RWPE1 (cell line): Measurements from ENCODE around the gene THBS2.
A peak's percentile ranks its signal among the peaks of the same experiment; 100 is the strongest.

ENCODE experiments used
- CTCF ChIA-PET: fragments of 350-600 bp; sonication (Branson Sonifier 250); formaldehyde crosslinking; extraction: SDS; loops from one replicate; lab custom pipeline; 2021; lab: Yijun Ruan, JAX
- POLR2A ChIA-PET: fragments of 400-600 bp; formaldehyde crosslinking; extraction: SDS; loops from one replicate; lab custom pipeline; 2020; ENCODE audit warnings: antibody characterized with exemption; ENCODE audit not compliant: low non-redundant PET; lab: Yijun Ruan, JAX
- DNase-seq: peaks from one replicate; pipeline ENCODE4 v3.0.0; 2012; ENCODE audit warnings: low spot score
- H3K27ac ChIP-seq: fragments of 450-650 bp; 2 replicates; pipeline ENCODE4 v1.5.1; 2017
- TF ChIP-seq, protein P1 (sequence below): fragments of 450-650 bp; conservative IDR thresholded peaks from 2 replicates; pipeline ENCODE4 v1.5.1; 2017; ENCODE audit warnings: low read depth, mild to moderate bottlenecking

The THBS2 gene

DNA sequence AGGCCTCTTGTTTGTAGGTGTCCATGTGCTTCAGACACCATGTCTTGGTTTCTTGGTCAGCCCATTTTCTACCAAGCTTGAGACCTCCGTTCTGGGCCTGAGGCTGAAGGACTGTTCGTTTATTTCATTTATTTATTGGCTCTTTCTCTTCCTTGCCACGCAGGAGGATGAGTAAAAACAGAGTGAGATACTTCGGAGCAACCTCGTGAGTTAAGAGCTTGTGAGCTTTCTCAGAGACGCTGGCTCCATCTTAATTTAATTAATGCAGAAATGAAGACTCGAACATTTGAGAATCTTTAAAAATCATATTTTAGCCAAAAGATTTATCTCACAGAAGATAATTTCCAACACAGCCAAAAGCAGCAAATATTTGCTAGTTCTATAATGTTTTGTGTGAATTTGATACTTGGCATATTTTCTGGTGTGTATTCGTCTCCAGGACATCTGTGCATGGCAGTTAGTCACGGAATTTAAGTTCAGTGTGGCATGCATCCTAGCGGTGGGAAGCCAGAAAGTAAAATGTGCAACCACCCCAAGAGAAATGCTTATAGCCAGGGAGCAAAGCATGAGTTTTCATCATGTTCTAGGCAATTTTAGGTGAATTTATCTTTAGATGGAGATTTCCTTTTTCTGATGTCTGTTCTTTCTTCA is 76.0 kb downstream of the THBS2 start:
- CTCF ChIA-PET = no interaction called here
- POLR2A ChIA-PET = interaction anchor here (1.2 kb wide), 1 partner anchor 12 kb away, joined by 3 read pairs; no protein-coding TSS in a partner anchor
- H3K27ac ChIP-seq = no peak overlapping the region
- TF ChIP-seq, protein P1, sequence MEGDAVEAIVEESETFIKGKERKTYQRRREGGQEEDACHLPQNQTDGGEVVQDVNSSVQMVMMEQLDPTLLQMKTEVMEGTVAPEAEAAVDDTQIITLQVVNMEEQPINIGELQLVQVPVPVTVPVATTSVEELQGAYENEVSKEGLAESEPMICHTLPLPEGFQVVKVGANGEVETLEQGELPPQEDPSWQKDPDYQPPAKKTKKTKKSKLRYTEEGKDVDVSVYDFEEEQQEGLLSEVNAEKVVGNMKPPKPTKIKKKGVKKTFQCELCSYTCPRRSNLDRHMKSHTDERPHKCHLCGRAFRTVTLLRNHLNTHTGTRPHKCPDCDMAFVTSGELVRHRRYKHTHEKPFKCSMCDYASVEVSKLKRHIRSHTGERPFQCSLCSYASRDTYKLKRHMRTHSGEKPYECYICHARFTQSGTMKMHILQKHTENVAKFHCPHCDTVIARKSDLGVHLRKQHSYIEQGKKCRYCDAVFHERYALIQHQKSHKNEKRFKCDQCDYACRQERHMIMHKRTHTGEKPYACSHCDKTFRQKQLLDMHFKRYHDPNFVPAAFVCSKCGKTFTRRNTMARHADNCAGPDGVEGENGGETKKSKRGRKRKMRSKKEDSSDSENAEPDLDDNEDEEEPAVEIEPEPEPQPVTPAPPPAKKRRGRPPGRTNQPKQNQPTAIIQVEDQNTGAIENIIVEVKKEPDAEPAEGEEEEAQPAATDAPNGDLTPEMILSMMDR = no peak
- DNase-seq = no peak

DNA sequence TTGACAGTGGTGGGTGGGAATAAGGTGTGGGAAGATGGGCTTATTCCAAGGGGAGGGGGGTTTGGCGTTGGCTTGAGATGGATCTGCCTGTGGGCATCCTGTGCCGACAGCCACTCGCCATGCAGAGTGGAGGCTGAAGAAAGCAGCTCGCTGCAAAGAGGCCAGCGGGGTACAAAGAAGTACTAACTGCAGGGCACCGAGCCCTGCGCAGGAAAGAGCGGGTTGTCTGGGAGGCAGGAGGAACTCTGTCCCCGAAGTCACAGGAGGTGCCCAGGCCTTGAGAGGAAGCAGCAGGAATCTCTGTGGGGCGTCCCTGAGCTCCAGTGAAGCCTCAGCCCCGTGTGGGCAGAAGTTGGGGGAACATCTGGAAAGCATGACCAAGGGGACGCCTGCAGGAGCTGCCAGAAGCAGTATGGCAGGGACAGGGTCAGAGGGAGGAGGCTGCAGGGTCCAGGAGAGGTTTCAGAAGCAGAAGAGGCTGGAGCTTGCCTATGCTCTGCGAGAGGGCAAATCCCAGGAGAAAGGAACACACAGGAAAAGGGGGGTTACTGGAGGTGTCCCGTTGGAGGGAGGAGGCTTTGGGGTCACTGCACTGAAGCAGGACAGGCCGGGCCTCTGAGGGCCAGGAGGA is 77.2 kb downstream of the THBS2 start:
- ChIA-PET CTCF (no interaction called here), POLR2A (interaction anchor here (1.2 kb wide), 1 partner anchor 11 kb away, joined by 3 read pairs; no protein-coding TSS in a partner anchor)
- DNase-seq = no peak
- no peak overlapping the region for H3K27ac ChIP-seq
- TF ChIP-seq, protein P1 = no peak

DNA sequence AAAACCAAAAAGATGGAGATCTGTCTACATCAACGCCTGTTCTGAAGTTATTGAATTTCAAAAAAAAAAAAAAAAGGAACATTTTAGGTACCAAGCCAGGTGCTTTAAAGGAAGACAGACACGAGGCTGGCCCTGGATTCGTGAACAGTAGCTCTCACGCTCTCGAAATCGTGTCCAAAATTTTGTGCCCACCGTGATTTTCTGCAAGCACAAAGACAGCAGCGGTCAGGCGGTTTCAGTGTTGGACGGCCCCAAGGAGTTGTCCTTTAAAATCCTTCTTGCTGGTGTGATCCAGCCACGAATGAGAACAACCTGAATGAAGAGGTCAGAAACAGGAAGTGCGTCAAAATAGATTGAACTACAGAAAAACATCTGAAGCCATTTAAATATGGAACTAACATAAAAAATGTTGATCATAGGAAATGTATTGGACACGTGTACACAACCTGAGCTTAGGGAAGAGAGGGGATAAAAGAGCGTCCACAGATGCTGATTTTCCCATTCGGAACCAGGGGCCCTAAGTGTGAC is 78.2 kb downstream of the THBS2 start:
- no peak overlapping the region for H3K27ac ChIP-seq
- ChIA-PET POLR2A (no interaction called here), CTCF (interaction anchor here (0.6 kb wide), 1 partner anchor 12 kb away, joined by 3 read pairs; no protein-coding TSS in a partner anchor)
- TF ChIP-seq, protein P1 = no peak
- DNase-seq = no peak

DNA sequence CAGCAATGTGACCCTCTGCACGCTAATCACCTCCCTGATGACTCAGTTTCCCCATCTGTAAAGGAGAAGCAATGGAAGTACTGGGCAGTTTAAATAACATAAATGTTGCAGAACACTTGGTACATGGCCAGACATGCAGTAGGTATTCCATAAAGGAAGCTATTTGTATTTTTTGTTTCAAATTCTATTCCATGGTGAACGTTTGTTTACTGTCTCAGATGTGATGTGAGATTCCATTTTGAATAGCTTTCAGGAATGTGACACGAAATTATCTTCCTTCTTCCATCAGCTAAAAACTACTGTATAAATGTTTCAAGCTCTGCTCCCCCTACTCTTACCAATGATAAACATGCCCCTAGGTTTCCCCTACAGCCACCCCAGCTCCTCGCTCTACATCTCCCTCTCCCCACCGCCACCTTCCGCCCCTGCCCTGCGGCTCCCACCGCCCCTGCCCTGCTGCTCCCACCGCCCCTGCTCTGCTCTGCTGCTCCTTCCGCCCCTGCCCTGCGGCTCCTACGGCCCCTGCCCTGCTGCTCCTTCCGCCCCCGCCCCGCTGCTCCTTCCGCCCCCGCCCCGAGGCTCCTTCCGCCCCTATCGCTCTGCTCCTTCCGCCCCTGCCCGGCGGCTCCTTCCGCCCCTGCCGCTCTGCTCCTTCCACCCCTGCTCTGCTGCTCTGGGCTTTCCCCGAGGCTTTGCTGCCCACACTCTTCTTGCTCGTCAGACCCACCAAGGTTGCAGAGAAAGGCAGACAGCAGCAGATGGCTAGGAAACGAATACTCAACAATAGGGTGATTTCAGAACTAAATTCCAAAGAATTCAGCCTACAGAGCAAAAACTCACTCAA is 78.9 kb downstream of the THBS2 start:
- TF ChIP-seq, protein P1 = no peak
- POLR2A ChIA-PET = no interaction called here
- CTCF ChIA-PET = no interaction called here
- no peak overlapping the region for H3K27ac ChIP-seq
- DNase-seq = no peak

DNA sequence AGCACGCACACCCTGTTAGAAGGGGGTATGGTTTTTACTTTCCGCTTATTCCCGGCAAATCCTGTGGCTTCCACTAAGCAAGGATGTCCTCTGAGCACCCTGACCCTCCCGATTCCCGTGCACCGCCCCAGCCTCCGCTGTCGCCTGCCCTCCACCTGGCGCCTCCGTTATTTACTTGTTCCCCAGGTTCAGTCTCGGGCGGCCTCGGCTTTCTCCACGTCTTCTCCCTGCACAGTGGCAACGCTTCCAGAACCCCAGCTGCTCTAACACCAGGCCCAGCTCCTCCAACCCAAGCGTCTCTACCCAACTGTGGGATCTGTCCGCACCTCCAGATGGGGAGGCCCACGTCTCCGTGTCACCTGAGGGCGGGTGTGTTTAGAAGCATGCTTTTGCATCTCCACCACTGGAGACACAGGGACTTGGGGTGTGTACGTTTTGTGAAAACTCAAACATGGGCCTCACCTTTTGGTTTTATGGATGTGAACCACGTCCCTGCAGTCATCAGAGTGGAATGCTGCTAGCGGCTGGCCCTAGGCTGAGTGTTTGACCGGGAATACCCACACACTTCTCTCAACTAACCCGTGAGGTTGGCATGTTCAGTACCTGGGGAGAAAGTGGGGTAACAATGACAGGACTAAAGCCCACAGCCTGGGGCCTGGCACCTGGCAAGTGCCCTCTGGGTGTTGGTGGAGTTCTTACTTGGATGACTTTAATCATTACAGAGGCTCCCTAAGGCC is 79.9 kb downstream of the THBS2 start:
- ChIA-PET CTCF (no interaction called here), POLR2A (no interaction called here)
- no peak overlapping the region for H3K27ac ChIP-seq
- DNase-seq = peak; percentile 56
- TF ChIP-seq, protein P1 = no peak
